GM08714 (cell line): ENCODE results near the gene GDPD5.

Source experiments
- H3K4me3 ChIP-seq: fragments of 200-500 bp; sonication (Bioruptor generic); 2 replicates; pipeline ENCODE4 v1.5.1; 2014; ENCODE audit warnings: mild to moderate bottlenecking, low read length, inconsistent platforms
- ZNF274 ChIP-seq: IDR thresholded peaks from 2 replicates; pipeline ENCODE4 v1.6.1; 2012; ENCODE audit warnings: mild to moderate bottlenecking, low read depth, low read length

Gene GDPD5

GRCh38 chr11:75481922-75482606 is 43.7 kb downstream of the GDPD5 start:
- TF ChIP-seq ZNF274, result no peak
- no peak overlapping the region for H3K4me3 ChIP-seq

DNA sequence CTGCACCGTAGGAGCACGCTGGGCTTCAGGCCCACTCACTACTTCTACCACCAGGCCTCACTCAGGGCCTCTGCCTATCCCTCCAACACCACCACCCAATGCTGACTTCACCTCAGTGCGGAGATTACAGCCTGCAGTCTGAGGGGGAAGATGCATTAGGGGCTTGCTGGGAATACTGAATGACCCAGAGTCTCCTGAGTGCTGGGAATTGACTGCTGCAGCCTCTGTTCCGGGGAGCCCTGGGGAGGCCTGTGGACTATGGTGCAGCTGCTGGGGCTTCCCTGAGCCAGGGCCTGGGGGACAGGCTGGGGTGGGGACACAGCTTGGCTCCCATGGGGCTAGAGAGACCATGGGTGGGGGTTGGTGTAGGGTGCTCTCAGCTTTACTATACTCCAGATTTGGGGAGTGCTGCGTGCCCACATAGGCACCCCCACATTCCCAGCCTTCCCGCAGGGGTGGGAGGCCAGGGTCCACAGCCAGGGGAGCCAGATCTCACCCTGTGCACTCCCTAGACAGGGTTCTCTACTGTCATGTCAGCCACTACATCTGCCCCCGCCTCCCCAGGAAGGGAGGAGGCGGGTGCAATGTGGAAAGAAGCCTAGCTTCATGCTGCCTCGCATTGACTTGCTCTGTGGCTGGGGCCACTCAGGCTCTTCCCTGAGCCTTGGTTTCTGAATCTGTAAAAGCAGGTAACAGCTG is 44.4 kb downstream of the GDPD5 start:
- no peak for TF ChIP-seq ZNF274
- no peak overlapping the region for H3K4me3 ChIP-seq

DNA sequence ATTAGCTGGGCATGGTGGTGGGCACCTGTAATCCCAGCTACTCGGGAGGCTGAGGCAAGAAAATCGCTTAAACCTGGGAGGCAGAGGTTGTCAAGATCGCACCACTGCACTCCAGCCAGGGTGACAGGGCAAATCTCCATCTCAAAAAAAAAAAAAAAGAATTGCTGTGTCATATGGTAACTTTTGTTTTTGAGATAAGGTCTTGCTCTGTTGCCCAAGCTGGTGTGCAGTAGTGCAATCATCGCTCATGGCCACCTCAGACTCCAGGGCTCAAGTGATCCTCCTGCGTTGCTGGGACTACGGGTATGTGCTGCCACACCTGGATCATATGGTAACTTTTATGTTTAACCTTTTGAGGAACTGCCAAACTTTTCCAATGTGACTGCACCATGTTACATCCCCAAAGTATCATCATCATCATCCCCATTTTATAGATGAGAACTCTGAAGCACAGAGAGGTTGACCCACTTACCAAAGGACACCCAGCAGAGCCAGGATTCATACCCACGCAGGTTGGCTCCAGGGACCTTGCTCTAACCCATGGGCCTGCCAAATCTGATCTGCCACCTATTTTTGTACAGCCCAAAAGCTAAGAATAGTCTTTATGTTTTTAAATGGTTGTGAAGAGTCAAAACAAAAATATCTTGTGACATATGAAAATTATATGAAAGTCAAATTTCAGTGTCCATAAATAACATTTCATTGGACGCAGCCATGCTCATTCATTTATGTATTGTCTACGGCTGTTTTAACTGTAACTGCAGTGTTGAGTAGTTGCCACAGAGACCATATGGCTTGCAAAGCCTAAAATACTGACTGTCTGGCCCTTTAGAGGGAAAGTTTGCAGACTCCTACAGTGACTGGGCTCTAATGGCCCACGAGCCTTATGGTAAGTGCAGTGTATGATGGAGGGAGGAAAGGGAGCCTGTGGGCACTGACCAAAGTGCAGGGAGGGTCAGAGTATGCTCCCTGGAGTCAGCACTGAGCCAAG is 45.3 kb downstream of the GDPD5 start:
- TF ChIP-seq ZNF274, result no peak
- H3K4me3 ChIP-seq, result no peak overlapping the region

- H3K4me3 ChIP-seq, result no peak overlapping the region
- no peak for TF ChIP-seq ZNF274
Observed at GRCh38 chr11:75479597-75480145, 46.1 kb downstream of the GDPD5 start.

DNA sequence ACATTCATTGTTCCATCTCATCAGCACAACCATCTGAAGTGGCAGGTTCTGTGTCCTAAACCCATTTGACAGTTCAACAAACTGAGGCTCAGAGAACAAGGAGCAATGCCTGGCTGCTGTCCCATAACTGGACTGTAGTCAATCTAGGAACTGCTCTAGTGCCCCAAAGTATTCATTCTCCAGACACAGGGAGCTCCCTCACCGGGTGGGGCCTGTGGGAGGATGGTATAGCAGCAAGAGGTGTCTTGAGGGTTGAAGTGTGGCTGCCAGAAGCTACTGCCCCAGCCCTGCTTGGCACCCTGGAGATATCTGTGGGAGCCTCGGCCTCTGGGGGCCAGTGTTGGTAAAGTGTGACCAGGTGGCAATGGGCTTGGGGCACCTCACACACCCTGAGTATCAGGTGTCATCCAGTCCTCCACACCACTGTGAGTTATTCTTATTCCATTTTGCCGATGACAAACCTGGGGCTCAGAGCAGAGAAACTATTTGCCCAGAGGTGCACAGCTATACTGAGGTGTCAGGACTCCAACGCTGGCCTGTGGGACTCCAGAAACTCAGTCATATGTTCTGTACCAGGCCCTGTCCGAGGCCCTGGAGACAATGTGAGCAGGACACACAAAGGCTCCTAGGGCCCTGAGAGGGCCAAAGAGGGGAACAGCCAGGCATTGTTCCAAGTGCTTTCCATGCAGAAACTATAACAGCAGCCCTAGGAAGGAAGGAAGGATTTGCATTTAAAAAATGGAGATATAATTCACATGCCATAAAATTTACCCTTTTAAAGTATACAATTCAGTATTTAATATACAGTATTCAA is 46.8 kb downstream of the GDPD5 start:
- no peak for TF ChIP-seq ZNF274
- no peak overlapping the region for H3K4me3 ChIP-seq

- no peak overlapping the region for H3K4me3 ChIP-seq
- TF ChIP-seq ZNF274, result no peak
Observed at GRCh38 chr11:75477614-75477935, 48.2 kb downstream of the GDPD5 start.

GRCh38 chr11:75476739-75477613 is 48.8 kb downstream of the GDPD5 start:
- no peak for TF ChIP-seq ZNF274
- H3K4me3 ChIP-seq, result no peak overlapping the region

DNA sequence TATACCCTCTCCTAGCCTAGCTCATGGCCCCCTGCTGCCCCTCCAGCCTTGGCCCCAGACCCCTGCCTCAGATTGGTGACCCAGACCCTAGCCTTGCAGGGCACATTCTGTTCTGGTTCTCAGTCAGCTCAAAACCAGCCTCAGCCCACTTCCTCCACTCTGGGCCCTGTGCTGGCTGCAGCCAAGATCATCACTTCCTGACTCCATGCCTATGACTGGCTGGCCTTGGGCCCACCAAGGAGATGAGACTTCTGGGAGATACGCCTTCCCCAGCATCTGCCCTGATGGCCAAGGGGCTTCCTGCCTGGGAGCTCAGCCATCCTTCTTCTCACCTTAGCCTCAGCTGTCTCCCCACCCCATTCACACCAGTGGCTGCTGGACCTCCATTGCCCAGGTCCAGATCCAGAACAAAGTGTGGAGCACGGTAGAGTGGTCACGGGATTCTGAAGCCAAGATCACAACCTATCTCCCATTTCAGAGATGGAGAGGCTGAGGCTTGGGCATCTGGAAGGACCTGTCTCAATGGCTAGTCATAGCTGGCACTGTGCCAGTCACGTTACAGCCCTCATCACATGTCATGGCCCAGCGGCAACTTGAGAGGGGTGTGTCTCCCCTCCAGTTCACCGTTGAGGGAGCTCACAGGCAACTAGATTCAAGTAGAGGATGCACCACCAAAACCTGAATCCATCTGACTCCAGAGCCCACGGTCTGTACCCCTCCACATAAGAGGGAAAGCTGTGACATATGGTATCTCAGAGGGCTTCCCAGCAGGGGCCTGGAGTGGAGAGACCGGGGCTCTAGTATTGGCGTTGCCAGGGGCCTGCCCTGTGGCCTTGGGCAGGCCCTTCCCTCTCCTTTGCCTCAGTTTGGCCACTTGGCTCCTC is 49.7 kb downstream of the GDPD5 start:
- no peak for TF ChIP-seq ZNF274
- H3K4me3 ChIP-seq, result no peak overlapping the region

DNA sequence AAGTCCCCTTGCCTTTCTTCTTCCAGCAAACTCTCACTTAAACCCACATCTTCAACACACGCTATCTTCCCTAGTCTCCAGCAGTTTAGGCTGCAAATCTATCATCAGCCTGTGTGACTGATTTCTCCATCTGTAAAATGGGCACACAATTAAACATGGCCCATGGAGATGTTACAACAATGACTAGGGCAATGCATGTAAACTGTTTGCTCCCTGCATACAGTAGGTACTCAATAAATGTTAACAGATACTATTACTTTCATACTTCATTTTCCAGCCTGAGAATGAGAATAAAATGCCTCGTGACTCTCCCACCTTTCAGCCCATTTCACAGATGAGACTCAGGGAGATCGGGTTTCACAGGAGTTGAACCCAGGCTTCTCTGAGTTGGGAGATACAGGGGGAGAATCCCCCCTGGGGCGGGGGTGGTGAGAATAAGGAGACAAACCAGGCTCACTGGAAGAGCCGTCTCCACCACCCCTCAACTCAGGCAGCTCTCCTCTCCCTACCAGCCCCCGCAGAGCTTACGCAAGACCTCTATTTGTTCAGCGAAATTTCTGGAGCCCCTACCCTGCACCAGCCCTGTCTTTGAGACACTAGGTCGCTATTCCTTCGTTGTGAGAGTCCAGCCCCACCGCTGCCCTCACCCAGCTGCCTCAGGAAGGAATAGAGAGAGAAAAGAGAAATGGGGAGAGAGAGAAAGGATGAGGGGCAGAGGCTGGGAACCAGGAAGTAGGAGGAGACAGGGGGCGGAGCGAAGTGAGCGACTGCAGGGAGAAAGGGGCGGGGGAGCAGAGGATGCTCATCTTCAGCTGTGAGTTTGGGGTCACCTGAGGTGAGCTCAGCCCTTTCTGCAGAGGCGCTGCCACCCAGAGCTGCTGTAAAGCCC is 50.6 kb downstream of the GDPD5 start:
- no peak overlapping the region for H3K4me3 ChIP-seq
- no peak for TF ChIP-seq ZNF274

GRCh38 chr11:75474240-75474639 is 51.5 kb downstream of the GDPD5 start:
- TF ChIP-seq ZNF274, result no peak
- no peak overlapping the region for H3K4me3 ChIP-seq

- H3K4me3 ChIP-seq, result no peak overlapping the region
- no peak for TF ChIP-seq ZNF274
Observed at GRCh38 chr11:75473684-75474083, 52.1 kb downstream of the GDPD5 start.
